ENCODE results near the gene TARP.

GRCh38 chr7:38224392-38224791, 49.0 kb downstream of the TARP start:
- TF ChIP-seq, protein P1, sequence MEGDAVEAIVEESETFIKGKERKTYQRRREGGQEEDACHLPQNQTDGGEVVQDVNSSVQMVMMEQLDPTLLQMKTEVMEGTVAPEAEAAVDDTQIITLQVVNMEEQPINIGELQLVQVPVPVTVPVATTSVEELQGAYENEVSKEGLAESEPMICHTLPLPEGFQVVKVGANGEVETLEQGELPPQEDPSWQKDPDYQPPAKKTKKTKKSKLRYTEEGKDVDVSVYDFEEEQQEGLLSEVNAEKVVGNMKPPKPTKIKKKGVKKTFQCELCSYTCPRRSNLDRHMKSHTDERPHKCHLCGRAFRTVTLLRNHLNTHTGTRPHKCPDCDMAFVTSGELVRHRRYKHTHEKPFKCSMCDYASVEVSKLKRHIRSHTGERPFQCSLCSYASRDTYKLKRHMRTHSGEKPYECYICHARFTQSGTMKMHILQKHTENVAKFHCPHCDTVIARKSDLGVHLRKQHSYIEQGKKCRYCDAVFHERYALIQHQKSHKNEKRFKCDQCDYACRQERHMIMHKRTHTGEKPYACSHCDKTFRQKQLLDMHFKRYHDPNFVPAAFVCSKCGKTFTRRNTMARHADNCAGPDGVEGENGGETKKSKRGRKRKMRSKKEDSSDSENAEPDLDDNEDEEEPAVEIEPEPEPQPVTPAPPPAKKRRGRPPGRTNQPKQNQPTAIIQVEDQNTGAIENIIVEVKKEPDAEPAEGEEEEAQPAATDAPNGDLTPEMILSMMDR (IDR thresholded peaks at IDR 0.05), result no peak
- no peak for TF ChIP-seq EZH2 (IDR thresholded peaks at IDR 0.05)
- no peak for TF ChIP-seq EZH2phosphoT487 (IDR thresholded peaks at IDR 0.05)
